Endothelial cell of hepatic sinusoid (primary cell): ENCODE results near the gene LGR6.

Source experiments
- in situ Hi-C: cut with HindIII; loops from 2 replicates; pipeline ENCODE4 v1.10.0; 2017; ENCODE audit warnings: low sequenced_read_pairs

The LGR6 gene

DNA sequence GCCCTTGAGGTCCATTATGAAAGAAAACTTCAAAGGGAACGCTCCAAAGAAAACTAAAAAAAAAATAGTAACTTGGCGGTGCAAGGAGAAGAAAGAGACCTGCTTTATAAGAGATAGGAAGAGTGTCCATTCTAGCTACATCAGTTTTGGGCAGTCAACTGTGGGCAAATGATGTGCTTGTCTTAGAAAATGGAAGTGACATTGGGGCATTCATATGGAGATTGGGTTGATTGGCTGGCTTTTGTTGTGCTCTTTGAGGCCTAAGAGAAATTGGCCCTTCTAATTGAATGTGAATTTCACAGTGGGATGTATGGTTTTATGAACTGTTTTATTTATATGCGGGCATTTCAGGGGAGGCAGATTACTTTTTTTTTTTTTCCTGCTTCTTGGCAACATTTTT lies 168.1 kb downstream of the LGR6 start:
- in situ Hi-C loops: no loop called here

DNA sequence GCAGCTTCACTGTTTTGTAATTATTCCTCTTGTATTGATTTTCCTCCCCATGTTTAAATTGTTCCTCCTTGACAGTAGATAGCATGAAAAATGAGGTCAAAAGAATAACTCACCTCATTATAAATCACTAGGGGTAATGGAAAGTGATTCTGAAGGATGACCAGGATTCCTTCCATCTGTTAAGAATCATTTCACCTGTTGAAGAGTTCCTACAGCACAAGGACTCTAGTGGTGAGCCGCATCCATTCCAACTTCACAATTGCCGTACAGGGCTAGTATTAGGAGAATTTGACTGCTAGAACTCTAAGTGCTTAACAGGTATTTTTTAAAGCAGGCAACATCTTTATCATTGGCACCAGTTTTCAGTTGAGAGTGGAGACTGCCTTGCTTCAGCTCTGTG lies 168.6 kb downstream of the LGR6 start:
- in situ Hi-C loops: no loop called here

DNA sequence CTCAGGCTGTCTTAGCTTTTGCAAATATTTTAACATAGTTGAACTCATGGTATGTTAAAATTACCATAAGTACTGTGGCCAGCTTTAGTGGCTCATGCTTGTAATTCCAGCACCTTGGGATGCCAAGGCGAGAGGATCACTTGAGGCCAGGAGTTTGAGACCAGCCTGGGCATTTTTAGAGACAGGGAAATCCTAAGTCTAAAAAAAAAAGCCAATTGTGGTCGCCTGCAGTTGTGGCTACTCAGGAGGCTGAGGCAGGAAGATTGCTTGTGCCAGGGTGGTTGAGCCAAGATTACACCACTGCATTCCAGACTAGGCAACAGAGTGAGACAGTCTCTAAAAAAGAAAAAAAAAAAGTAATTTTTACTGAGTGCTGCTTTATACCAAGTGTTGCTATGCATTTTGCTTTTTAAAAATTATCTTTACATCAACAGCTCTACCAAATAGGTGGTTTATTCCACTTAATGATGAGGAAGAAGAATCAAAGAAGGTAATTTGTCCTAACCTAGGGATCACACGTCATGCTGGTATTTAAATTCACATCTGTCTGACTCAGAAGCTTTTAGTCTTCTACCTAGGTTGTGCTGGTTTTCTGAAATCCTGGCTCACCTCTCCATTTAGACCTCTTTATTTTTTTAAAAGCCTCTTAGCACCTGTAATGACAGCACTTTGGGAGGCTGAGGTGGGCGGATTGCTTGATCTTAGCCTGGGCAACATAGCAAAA lies 171.7 kb downstream of the LGR6 start:
- in situ Hi-C loops: no loop called here

DNA sequence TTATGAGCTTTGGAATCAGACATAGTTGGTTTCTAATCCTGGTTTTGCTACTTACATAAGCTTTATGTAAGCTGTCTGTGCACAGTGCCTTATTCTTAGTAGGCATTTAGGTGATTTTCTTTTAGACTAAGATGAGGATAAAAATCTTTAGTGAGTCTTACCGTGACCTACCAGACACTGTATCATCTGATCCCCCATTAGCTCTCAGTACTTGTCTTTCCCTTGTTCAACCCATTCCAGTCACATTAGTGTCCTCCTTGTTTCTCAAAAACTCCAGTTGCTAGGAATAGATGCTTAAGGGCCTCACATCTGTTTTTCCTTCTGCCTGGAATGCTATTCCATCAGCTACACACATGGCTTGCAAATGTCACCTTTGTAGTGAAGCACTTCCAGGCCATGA lies 173.7 kb downstream of the LGR6 start:
- in situ Hi-C loops: no loop called here
